HL-60/S4 treated with retinoic acid at 250 ng/mL for 4 days and 3 days (cell line): ENCODE measurements around the gene STRBP.

Experiments used
- in situ Hi-C: fragments of 300-500 bp; cut with MboI; formaldehyde crosslinking; loops from 2 replicates; pipeline ENCODE4 v1.7.0; 2022; ENCODE audit warnings: low sequenced_read_pairs

STRBP gene

GRCh38 chr9:123073441-123073840 is 194.9 kb downstream of the STRBP start:
- in situ Hi-C loops: no loop called here

- in situ Hi-C loops: no loop called here
Measured at GRCh38 chr9:123072407-123072995, 195.9 kb downstream of the STRBP start.
